Subcutaneous abdominal adipose tissue (tissue), 5 donors: ENCODE data around the gene LIMK1.

ENCODE experiments used
- H3K27ac ChIP-seq: one replicate; pipeline ENCODE4 v1.7.0; 2013; ENCODE audit warnings: low read depth, mild to moderate bottlenecking, inconsistent platforms, low read length, moderate library complexity
- H3K27me3 ChIP-seq, 5 donors: one replicate each; pipeline ENCODE4 v1.7.0; 2013; ENCODE audit warnings: low read length in 5 of 5, inconsistent platforms in 1 of 5; ENCODE audit not compliant: control insufficient read depth in 5 of 5, insufficient read depth in 4 of 5
- H3K36me3 ChIP-seq, 5 donors: one replicate each; pipeline ENCODE4 v1.7.0; 2013; ENCODE audit warnings: low read length in 5 of 5; ENCODE audit not compliant: control insufficient read depth in 5 of 5, insufficient read depth in 5 of 5
- H3K4me1 ChIP-seq, 5 donors: one replicate each; pipeline ENCODE4 v1.7.0; 2013; ENCODE audit warnings: low read length in 5 of 5, mild to moderate bottlenecking in 3 of 5, moderate library complexity in 1 of 5; ENCODE audit not compliant: control insufficient read depth in 5 of 5, insufficient read depth in 5 of 5
- H3K4me3 ChIP-seq, 5 donors: one replicate each; pipeline ENCODE4 v1.7.0; 2013; ENCODE audit warnings: low read length in 5 of 5, low read depth in 1 of 5
- H3K9ac ChIP-seq, 5 donors: one replicate each; pipeline ENCODE4 v1.7.0; 2013; ENCODE audit warnings: low read length in 5 of 5, mild to moderate bottlenecking in 4 of 5, moderate library complexity in 3 of 5
- H3K9me3 ChIP-seq, 5 donors: one replicate each; pipeline ENCODE4 v1.7.0; 2013; ENCODE audit warnings: low read length in 5 of 5; ENCODE audit not compliant: control insufficient read depth in 5 of 5
- donor health status: healthy.
- donor health status: healthy.
- donor health status: healthy.
- donor health status: healthy.
- donor health status: healthy.

Gene LIMK1

DNA sequence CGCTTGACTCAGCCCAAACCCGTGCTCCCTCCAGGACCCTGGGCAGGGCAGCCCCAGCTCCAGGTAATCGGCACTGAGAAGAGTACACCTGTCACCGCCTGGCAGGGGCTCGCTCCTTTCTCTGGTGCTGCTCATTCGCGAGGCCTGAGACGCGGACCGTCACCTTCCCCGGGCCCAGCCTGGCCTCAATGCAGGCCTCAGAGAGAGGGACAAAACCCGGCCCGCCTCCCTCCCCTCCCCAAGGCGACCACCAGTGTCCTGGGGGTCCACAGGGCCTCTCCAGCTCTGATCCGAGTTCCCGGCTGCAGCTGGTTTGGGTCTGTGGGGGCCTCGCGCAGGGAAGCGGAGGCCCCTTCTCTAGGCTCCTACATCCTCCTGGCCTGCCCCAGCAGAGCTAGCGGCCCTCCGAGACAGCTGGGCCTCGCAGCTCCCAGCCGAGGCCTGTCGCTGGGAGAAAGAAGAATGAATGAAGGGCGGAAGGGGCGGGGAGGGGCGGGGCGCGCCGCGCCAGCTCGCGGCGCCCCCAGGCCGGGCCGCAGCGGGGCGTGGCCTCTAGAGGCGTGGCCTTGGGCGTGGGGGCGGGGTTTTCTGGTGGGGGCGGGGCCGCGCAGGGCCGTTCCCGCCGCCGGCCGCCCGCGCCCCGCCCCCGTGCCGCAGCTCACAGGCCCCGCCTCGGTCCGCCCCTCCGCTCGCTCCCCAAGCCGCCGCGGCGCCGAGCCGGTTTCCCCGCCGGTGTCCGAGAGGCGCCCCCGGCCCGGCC lies at the start of gene LIMK1:
Gene LIMK1 (plus strand): TSS at position 688 of the 760 bp plus-strand sequence. CDS start 187 bp downstream, outside the sequence.
- H3K27ac ChIP-seq: no peak within 1 kb of the TSS

GRCh38 chr7:74037609-74038008 lies 46.0 kb upstream of the LIMK1 start:
- H3K9ac ChIP-seq: no peak overlapping the region

More for the DNA sequence above, at the start of gene LIMK1:
- Histone ChIP-seq H3K36me3 (peaks cover 0 to 5% (median 2%) of the 10 kb centered on the region in 5 donors), H3K27me3 (no peaks in the 10 kb centered on the region), H3K4me3 (peak within 1 kb of the TSS; percentile 53 to 63 (median 55)), H3K4me1 (peaks cover 3 to 24% (median 20%) of the 10 kb centered on the region in 5 donors), H3K9me3 (no peaks in the 10 kb centered on the region), H3K9ac (peak within 1 kb of the TSS in 4 of 5 donors; percentile 53 to 78 (median 74))

GRCh38 chr7:74038194-74038961 lies 45.2 kb upstream of the LIMK1 start:
- H3K27ac ChIP-seq: peak overlapping the region; percentile 58
- peaks cover 0 to 41% (median 26%) of the 10 kb centered on the region in 5 donors for H3K36me3 ChIP-seq
- H3K9ac ChIP-seq: peak overlapping the region in 2 of 5 donors; percentile 3 to 53
- no peak overlapping the region for H3K4me3 ChIP-seq
- H3K9me3 ChIP-seq: no peaks in the 10 kb centered on the region
- peaks cover 10 to 68% (median 67%) of the 10 kb centered on the region in 5 donors for H3K4me1 ChIP-seq
- no peaks in the 10 kb centered on the region for H3K27me3 ChIP-seq

More at GRCh38 chr7:74037609-74038008, 46.0 kb upstream of the LIMK1 start:
- Histone ChIP-seq H3K36me3 (peaks cover 0 to 38% (median 23%) of the 10 kb centered on the region in 5 donors), H3K27me3 (no peaks in the 10 kb centered on the region), H3K9me3 (no peaks in the 10 kb centered on the region), H3K27ac (peak overlapping the region; percentile 58), H3K4me1 (peaks cover 10 to 68% (median 67%) of the 10 kb centered on the region in 5 donors), H3K4me3 (no peak overlapping the region)

DNA sequence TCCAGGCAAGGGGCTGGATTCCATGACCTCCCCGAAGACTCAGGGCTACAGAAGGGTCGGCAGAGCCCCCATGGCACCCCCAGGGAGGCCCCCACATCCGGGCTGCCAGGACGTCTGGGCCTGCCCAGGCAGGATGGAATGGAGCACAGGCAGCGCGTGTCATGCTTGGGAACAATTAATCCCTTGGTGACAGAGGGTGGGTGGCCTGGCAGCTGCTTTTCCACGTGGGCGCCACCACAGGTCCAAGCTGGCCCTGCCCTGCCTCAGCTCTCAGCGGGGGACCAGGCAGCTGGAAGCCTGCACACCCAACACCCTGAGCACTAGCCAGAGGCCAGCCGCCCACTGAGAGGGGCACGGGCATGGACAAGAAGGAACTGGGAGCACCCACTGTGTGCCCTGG lies 44.3 kb upstream of the LIMK1 start:
- Histone ChIP-seq H3K36me3 (peaks cover 0 to 50% (median 26%) of the 10 kb centered on the region in 5 donors), H3K27me3 (no peaks in the 10 kb centered on the region), H3K4me3 (no peak overlapping the region), H3K4me1 (peaks cover 4 to 61% (median 58%) of the 10 kb centered on the region in 5 donors), H3K27ac (no peak overlapping the region), H3K9me3 (no peaks in the 10 kb centered on the region), H3K9ac (no peak overlapping the region)

DNA sequence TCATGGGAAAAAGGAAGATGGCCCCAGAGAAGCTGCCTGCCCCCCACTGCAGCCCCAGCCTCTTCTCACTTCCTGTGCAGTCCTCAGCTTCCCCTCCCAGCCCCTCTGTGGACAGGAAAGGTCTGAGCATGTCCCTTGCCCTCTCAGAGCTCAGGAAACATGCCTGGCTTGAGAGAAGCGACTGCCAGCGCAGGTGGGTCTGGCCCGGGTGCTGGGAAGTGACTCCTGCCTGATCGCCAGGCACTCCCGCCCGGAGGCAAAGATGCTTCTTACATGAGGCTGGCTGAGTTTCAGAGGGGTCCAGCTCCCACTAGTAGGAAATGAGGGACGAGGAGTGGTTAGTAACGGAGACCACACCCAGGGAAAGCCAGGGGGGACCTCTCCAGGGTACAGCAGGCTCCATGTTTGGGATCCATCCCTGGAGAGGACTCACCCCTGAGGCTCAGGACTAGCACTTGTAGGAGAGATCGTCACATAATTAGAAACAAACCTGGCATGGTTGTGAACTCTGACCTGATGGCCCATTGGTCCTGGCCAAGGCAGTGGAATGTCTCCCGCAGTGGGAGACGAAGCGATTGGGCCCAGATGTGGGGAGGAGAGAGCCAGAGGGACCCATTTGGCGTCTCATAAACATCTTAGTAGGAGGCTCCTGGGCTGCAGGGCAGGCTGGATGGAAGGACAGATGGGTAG lies 43.4 kb upstream of the LIMK1 start:
- Histone ChIP-seq H3K9me3 (no peaks in the 10 kb centered on the region), H3K4me3 (no peak overlapping the region), H3K9ac (no peak overlapping the region), H3K27ac (no peak overlapping the region), H3K4me1 (peaks cover 4 to 52% (median 52%) of the 10 kb centered on the region in 5 donors), H3K36me3 (peaks cover 0 to 59% (median 33%) of the 10 kb centered on the region in 5 donors), H3K27me3 (no peaks in the 10 kb centered on the region)

GRCh38 chr7:74040791-74041520 lies 42.6 kb upstream of the LIMK1 start:
- Histone ChIP-seq H3K9me3 (no peaks in the 10 kb centered on the region), H3K4me1 (peaks cover 4 to 53% (median 52%) of the 10 kb centered on the region in 5 donors), H3K27me3 (no peaks in the 10 kb centered on the region), H3K4me3 (no peak overlapping the region), H3K36me3 (peaks cover 0 to 62% (median 31%) of the 10 kb centered on the region in 5 donors), H3K27ac (no peak overlapping the region), H3K9ac (no peak overlapping the region)

- Histone ChIP-seq H3K27me3 (no peaks in the 10 kb centered on the region), H3K4me1 (peaks cover 4 to 48% (median 44%) of the 10 kb centered on the region in 5 donors), H3K27ac (no peak overlapping the region), H3K9ac (no peak overlapping the region), H3K4me3 (peak overlapping the region in 1 of 5 donors; percentile 19), H3K9me3 (no peaks in the 10 kb centered on the region), H3K36me3 (peaks cover 0 to 69% (median 37%) of the 10 kb centered on the region in 5 donors)
Observed at GRCh38 chr7:74042746-74043522, 40.7 kb upstream of the LIMK1 start.

GRCh38 chr7:74043523-74043951 lies 40.1 kb upstream of the LIMK1 start:
- H3K36me3 ChIP-seq: peaks cover 1 to 75% (median 43%) of the 10 kb centered on the region in 5 donors
- no peak overlapping the region for H3K4me3 ChIP-seq
- no peak overlapping the region for H3K27ac ChIP-seq

More at GRCh38 chr7:74043523-74043951, 40.1 kb upstream of the LIMK1 start:
- Histone ChIP-seq H3K27me3 (no peaks in the 10 kb centered on the region), H3K9me3 (no peaks in the 10 kb centered on the region), H3K9ac (no peak overlapping the region), H3K4me1 (peaks cover 4 to 42% (median 38%) of the 10 kb centered on the region in 5 donors)
